Naive thymus-derived CD8-positive, alpha-beta T cell (primary cell): ENCODE results near the gene CASQ1. TPM values are rescaled to one million over a fixed set of nuclear protein-coding genes. Genes with fewer than 3 reads are reported as not detected.

Experiments used
- ATAC-seq, 2 donors: fragments of 150-1000 bp; cut with Tn5 transposase in 1 of 2; sonication (Bioruptor Pico), chemical (Tn5 transposase) in 1 of 2; 1 replicate in 1 of 2; 2 replicates in 1 of 2; pipeline ENCODE4 v1.10.0; 2021; ENCODE audit warnings: mild to moderate bottlenecking in 2 of 2, moderate library complexity in 2 of 2
- POLR2A ChIA-PET: fragments of 350-600 bp; sonication (Branson Sonifier 250); formaldehyde crosslinking; loops from one replicate; lab custom pipeline; 2021; ENCODE audit warnings: antibody characterized with exemption; lab: Charles Lee
- DNase-seq, 10 donors: peaks; one replicate each; pipeline versions ENCODE4 v3.0.0 to v3.0.0-alpha.2; 2020 to 2022
- H3K27ac Mint-ChIP-seq, 10 donors: one replicate each; pipeline ENCODE4 v1.8.0; 2020 to 2022; ENCODE audit warnings: mild to moderate bottlenecking in 10 of 10, mixed read lengths in 10 of 10, moderate library complexity in 4 of 10, inconsistent platforms in 1 of 10
- H3K27me3 Mint-ChIP-seq, 5 donors: one replicate each; pipeline ENCODE4 v1.8.0; 2021 to 2022; ENCODE audit warnings: mixed read lengths in 5 of 5
- H3K36me3 Mint-ChIP-seq, 3 donors: one replicate each; pipeline ENCODE4 v1.8.0; 2020 to 2022; ENCODE audit warnings: mixed read lengths in 3 of 3, mild to moderate bottlenecking in 2 of 3, inconsistent platforms in 1 of 3
- H3K4me1 Mint-ChIP-seq, 4 donors: one replicate each; pipeline ENCODE4 v1.8.0; 2021 to 2022; ENCODE audit warnings: mixed read lengths in 4 of 4
- H3K4me3 Mint-ChIP-seq, 10 donors: one replicate each; pipeline ENCODE4 v1.8.0; 2020 to 2022; ENCODE audit warnings: mild to moderate bottlenecking in 10 of 10, mixed read lengths in 10 of 10, moderate library complexity in 6 of 10, inconsistent platforms in 1 of 10
- H3K9me3 Mint-ChIP-seq, 9 donors: one replicate each; pipeline ENCODE4 v1.8.0; 2020 to 2022; ENCODE audit warnings: mixed read lengths in 9 of 9, mild to moderate bottlenecking in 3 of 9, inconsistent platforms in 1 of 9, moderate library complexity in 1 of 9
- polyA plus RNA-seq, 3 donors: library from polyadenylated mRNA; unstranded; fragments of 300-500 nt; fragmentation: Illumina TruSeq; gene quantifications; one replicate each; pipeline ENCODE4 v1.2.3, GENCODE V29; 2021
- total RNA-seq, 8 experiments: library from RNA in 2 of 8; stranded (reverse) in 2 of 8; gene quantifications; one replicate each; pipeline ENCODE4 v1.2.3 and lab custom pipeline; 2021 to 2026

Gene CASQ1
- total and polyA plus RNA-seq, 5 experiments from 2014 or later: not detected

- no peaks in the 10 kb centered on the region for H3K27me3 Mint-ChIP-seq
- H3K27ac Mint-ChIP-seq: peak overlapping the region in 9 of 10 donors; percentile 17 to 92 (median 59)
- peaks cover 0 to 16% (median 0%) of the 10 kb centered on the region in 3 donors for H3K36me3 Mint-ChIP-seq
- H3K4me3 Mint-ChIP-seq: peak overlapping the region in 2 of 10 donors; percentile 23 to 36
- no peaks in the 10 kb centered on the region for H3K9me3 Mint-ChIP-seq
- peaks cover 25 to 51% (median 40%) of the 10 kb centered on the region in 4 donors for H3K4me1 Mint-ChIP-seq
- DNase-seq: no peak
- no peak for ATAC-seq
- POLR2A ChIA-PET: interaction anchor here (0.6 to 1.9 kb wide), 2 partner anchors 10 to 14 kb away, joined by 4 to 5 read pairs; no protein-coding TSS in a partner anchor
Observed at GRCh38 chr1:160207771-160208556, 17.6 kb downstream of the CASQ1 start.

- no peak for ATAC-seq
- POLR2A ChIA-PET: interaction anchor here (1.9 kb wide), 1 partner anchor 10 kb away, joined by 5 read pairs; no protein-coding TSS in a partner anchor
- Mint-ChIP-seq H3K4me1 (peaks cover 25 to 51% (median 40%) of the 10 kb centered on the region in 4 donors), H3K9me3 (no peaks in the 10 kb centered on the region), H3K4me3 (peak overlapping the region in 1 of 10 donors; percentile 23), H3K27me3 (no peaks in the 10 kb centered on the region), H3K27ac (peak overlapping the region; percentile 20 to 83 (median 44)), H3K36me3 (peaks cover 0 to 24% (median 0%) of the 10 kb centered on the region in 3 donors)
- no peak for DNase-seq
Observed at GRCh38 chr1:160208557-160209320, 18.4 kb downstream of the CASQ1 start.

- DNase-seq (no peak), ATAC-seq (no peak)
- Mint-ChIP-seq H3K27me3 (no peaks in the 10 kb centered on the region), H3K9me3 (no peaks in the 10 kb centered on the region), H3K36me3 (peaks cover 0 to 29% (median 0%) of the 10 kb centered on the region in 3 donors), H3K4me1 (peaks cover 20 to 44% (median 34%) of the 10 kb centered on the region in 4 donors), H3K4me3 (no peak overlapping the region), H3K27ac (peak overlapping the region in 9 of 10 donors; percentile 20 to 83 (median 61))
- POLR2A ChIA-PET: interaction anchor here (1.0 kb wide), 1 partner anchor 108 kb away, joined by 3 read pairs; no protein-coding TSS in a partner anchor
Observed at GRCh38 chr1:160209321-160210046, 19.1 kb downstream of the CASQ1 start.

DNA sequence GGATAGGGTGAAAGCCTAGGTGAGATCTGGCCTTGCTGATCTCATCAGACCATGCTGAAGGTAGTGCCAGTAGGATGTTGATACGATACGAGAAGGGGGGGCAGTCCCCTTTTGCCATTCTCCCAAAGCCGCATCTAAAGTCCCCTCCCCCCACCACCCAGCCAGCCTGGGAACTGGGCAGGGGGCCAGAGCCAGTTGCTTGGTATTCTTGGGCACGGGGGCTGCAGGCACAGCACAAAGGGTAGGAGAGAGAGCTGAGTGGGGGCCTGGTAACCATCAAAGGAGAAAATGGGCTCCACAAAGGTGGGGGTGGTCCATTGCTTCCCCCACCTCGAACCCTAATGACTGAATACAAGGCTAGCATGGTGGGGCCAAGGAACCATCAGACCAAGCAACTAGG is 20.2 kb downstream of the CASQ1 start:
- Mint-ChIP-seq H3K4me3 (no peak overlapping the region), H3K27ac (peak overlapping the region in 4 of 10 donors; percentile 5 to 71 (median 59)), H3K27me3 (no peaks in the 10 kb centered on the region), H3K9me3 (no peaks in the 10 kb centered on the region), H3K4me1 (peaks cover 17 to 39% (median 30%) of the 10 kb centered on the region in 4 donors), H3K36me3 (peaks cover 0 to 39% (median 2%) of the 10 kb centered on the region in 3 donors)
- POLR2A ChIA-PET: interaction anchor here (1.0 kb wide), 1 partner anchor 109 kb away, joined by 3 read pairs; no protein-coding TSS in a partner anchor
- no peak for ATAC-seq
- DNase-seq: no peak

- DNase-seq (no peak), ATAC-seq (no peak)
- POLR2A ChIA-PET: no interaction called here
- Mint-ChIP-seq H3K9me3 (no peaks in the 10 kb centered on the region), H3K36me3 (peaks cover 3 to 45% (median 4%) of the 10 kb centered on the region in 3 donors), H3K27ac (peak overlapping the region in 4 of 10 donors; percentile 21 to 71 (median 48)), H3K4me3 (no peak overlapping the region), H3K27me3 (no peaks in the 10 kb centered on the region), H3K4me1 (peaks cover 17 to 34% (median 27%) of the 10 kb centered on the region in 4 donors)
Observed at GRCh38 chr1:160211046-160211790, 20.8 kb downstream of the CASQ1 start.

DNA sequence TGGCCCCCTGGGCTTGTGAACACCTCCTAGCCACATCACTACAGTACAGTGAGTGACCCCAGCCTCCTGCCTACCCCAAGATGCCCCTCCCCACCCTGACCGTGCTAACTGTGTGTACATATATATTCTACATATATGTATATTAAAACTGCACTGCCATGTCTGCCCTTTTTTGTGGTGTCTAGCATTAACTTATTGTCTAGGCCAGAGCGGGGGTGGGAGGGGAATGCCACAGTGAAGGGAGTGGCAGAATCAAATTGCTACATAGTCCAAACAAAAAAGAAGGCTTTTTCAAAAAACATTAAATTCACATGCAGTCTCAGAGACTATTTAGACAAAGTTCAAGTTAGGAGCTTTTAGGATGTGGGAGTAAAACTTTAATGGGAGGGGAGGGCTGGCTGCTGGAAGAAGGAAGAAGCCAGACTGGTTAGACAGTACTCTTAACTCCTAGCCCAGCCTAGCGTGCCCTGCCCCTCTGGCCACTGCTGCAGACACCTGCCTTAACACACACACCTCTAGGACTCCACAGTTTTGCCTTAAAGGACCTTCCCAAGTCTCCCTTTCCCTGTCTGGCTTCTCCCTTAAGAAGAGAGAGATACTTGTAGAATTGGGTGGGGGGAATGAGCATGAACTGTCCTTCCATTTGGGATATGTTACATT is 24.2 kb downstream of the CASQ1 start:
- ATAC-seq: no peak
- H3K9me3 Mint-ChIP-seq: no peaks in the 10 kb centered on the region
- no peak for DNase-seq
- peaks cover 6 to 11% (median 8%) of the 10 kb centered on the region in 4 donors for H3K4me1 Mint-ChIP-seq
- H3K27me3 Mint-ChIP-seq: no peaks in the 10 kb centered on the region
- H3K27ac Mint-ChIP-seq: peak overlapping the region in 7 of 10 donors; percentile 33 to 88 (median 68)
- POLR2A ChIA-PET: no interaction called here
- peaks cover 3 to 74% (median 11%) of the 10 kb centered on the region in 3 donors for H3K36me3 Mint-ChIP-seq
- no peak overlapping the region for H3K4me3 Mint-ChIP-seq

- Mint-ChIP-seq H3K36me3 (peaks cover 10 to 88% (median 11%) of the 10 kb centered on the region in 3 donors), H3K4me1 (peaks cover 0 to 5% (median 1%) of the 10 kb centered on the region in 4 donors), H3K4me3 (no peak overlapping the region), H3K27me3 (no peaks in the 10 kb centered on the region), H3K27ac (peak overlapping the region in 5 of 10 donors; percentile 2 to 51 (median 45)), H3K9me3 (no peaks in the 10 kb centered on the region)
- no peak for DNase-seq
- POLR2A ChIA-PET: no interaction called here
- ATAC-seq: no peak
Observed at GRCh38 chr1:160216301-160216700, 25.9 kb downstream of the CASQ1 start.

GRCh38 chr1:160217481-160218051 is 27.2 kb downstream of the CASQ1 start:
- no peak for ATAC-seq
- Mint-ChIP-seq H3K27me3 (no peaks in the 10 kb centered on the region), H3K4me1 (peaks cover 0 to 2% (median 0%) of the 10 kb centered on the region in 4 donors), H3K4me3 (no peak overlapping the region), H3K9me3 (no peaks in the 10 kb centered on the region), H3K27ac (peak overlapping the region in 6 of 10 donors; percentile 11 to 73 (median 46)), H3K36me3 (peaks cover 10 to 80% (median 11%) of the 10 kb centered on the region in 3 donors)
- POLR2A ChIA-PET: no interaction called here
- DNase-seq: no peak

- ATAC-seq (no peak), DNase-seq (no peak)
- Mint-ChIP-seq H3K27me3 (no peaks in the 10 kb centered on the region), H3K4me3 (no peak overlapping the region), H3K36me3 (peaks cover 10 to 66% (median 15%) of the 10 kb centered on the region in 3 donors), H3K27ac (peak overlapping the region in 5 of 10 donors; percentile 10 to 74 (median 65)), H3K9me3 (no peaks in the 10 kb centered on the region), H3K4me1 (peaks cover 0 to 2% (median 0%) of the 10 kb centered on the region in 4 donors)
- POLR2A ChIA-PET: interaction anchor here (1.1 to 1.8 kb wide), 2 partner anchors 12 to 43 kb away, joined by 5 read pairs; partner anchors contain the start of gene DCAF8
Observed at GRCh38 chr1:160219062-160219929, 28.9 kb downstream of the CASQ1 start.

GRCh38 chr1:160220301-160220700 is 29.9 kb downstream of the CASQ1 start:
- POLR2A ChIA-PET: interaction anchor here (1.8 kb wide), 1 partner anchor 42 kb away, joined by 5 read pairs; the partner anchor contains the start of gene DCAF8
- H3K27ac Mint-ChIP-seq: peak overlapping the region in 2 of 10 donors; percentile 70 to 74
- H3K9me3 Mint-ChIP-seq: no peaks in the 10 kb centered on the region
- peaks cover 0 to 2% (median 0%) of the 10 kb centered on the region in 4 donors for H3K4me1 Mint-ChIP-seq
- H3K36me3 Mint-ChIP-seq: peaks cover 10 to 58% (median 21%) of the 10 kb centered on the region in 3 donors
- no peak for DNase-seq
- no peak for ATAC-seq
- no peaks in the 10 kb centered on the region for H3K27me3 Mint-ChIP-seq
- H3K4me3 Mint-ChIP-seq: no peak overlapping the region
